K562 (cell line): ENCODE measurements around the gene ATCAY. TPM values are rescaled to one million over a fixed set of nuclear protein-coding genes. Genes with fewer than 3 reads are reported as not detected.
"Not testable (repeated sequence)": the region's sequence is repeated elsewhere in the genome, so short reads cannot be mapped to it uniquely, and the experiment has no call there.

Experiments used
- ATAC-seq: fragments of 200-7000 bp; cut with Tn5 transposase; 3 replicates; pipeline ENCODE4 v1.9.1; 2020; ENCODE audit warnings: moderate library complexity
- BruUV-seq: library from RNA; stranded (reverse); fragments of 400-500 nt; replicated peaks from 2 replicates; lab custom pipeline; 2021; lab: Mats Ljungman, UMichigan
- CTCF ChIA-PET: fragments of 300-600 bp; formaldehyde crosslinking; extraction: SDS; loops from one replicate; lab custom pipeline; 2021; ENCODE audit warnings: low intra/inter-chr PET ratio; lab: Yijun Ruan, JAX
- POLR2A ChIA-PET: fragments of 300-600, 350-650 bp; sonication (Branson Sonifier 250); formaldehyde crosslinking; extraction: SDS; loops from one replicate; lab custom pipeline; 2021; ENCODE audit warnings: antibody characterized with exemption, inconsistent platforms; lab: Yijun Ruan, JAX
- DNase-seq, 4 experiments: peaks; one replicate each; pipeline versions ENCODE4 v3.0.0 to v3.0.0-alpha.2; 2011 to 2018; ENCODE audit warnings: low spot score in 3 of 4, mixed read lengths in 3 of 4; ENCODE audit errors: extremely low read depth in 1 of 4
- FAIRE-seq: peaks from 2 replicates; lab custom pipeline; 2011; peaks lifted over from hg19 to GRCh38; lab: Jason Lieb, UNC
- H2AFZ ChIP-seq: 2 replicates; pipeline ENCODE4 v1.6.0; 2011; ENCODE audit warnings: low read depth, low read length, control low read depth, inconsistent platforms
- H3K27ac ChIP-seq: fragments of 200-600 bp; 3 replicates; pipeline ENCODE4 v1.8.0; 2011; ENCODE audit warnings: low read depth, mild to moderate bottlenecking, control low read depth, inconsistent platforms, low read length, moderate library complexity, mixed read lengths; ENCODE audit errors: extremely low read depth
- H3K27me3 ChIP-seq, 2 experiments: fragments of 300-600 bp in 1 of 2; 2 replicates in 1 of 2; 3 replicates in 1 of 2; pipeline versions ENCODE4 v1.6.0 to v1.8.0; 2011; ENCODE audit warnings: inconsistent platforms in 2 of 2, low read length in 2 of 2, mild to moderate bottlenecking in 1 of 2, mixed read lengths in 1 of 2, moderate library complexity in 1 of 2; ENCODE audit not compliant: control insufficient read depth in 2 of 2, insufficient read depth in 2 of 2
- H3K36me3 ChIP-seq: fragments of 300-600 bp; 3 replicates; pipeline ENCODE4 v1.8.0; 2011; ENCODE audit warnings: mild to moderate bottlenecking, low read length, inconsistent platforms; ENCODE audit not compliant: control insufficient read depth, insufficient read depth
- H3K4me1 ChIP-seq, 2 experiments: fragments of 200-600 bp in 1 of 2; replicated peaks in 1 of 2; 2 replicates in 1 of 2; 3 replicates in 1 of 2; pipeline versions ENCODE4 v1.5.1 to v1.8.0; 2011; ENCODE audit warnings: inconsistent platforms in 2 of 2, low read length in 2 of 2, mild to moderate bottlenecking in 1 of 2, mixed read lengths in 1 of 2, moderate library complexity in 1 of 2; ENCODE audit not compliant: control insufficient read depth in 2 of 2, insufficient read depth in 2 of 2
- H3K4me2 ChIP-seq: 2 replicates; pipeline ENCODE4 v1.6.1; 2011; ENCODE audit warnings: low read length, control low read depth, inconsistent platforms, mixed read lengths; ENCODE audit not compliant: insufficient read depth
- H3K4me3 ChIP-seq: fragments of 200-600 bp; sonication (generic), shearing (Covaris generic); 2 replicates; pipeline ENCODE4 v1.5.1; 2016; ENCODE audit warnings: control low read depth, inconsistent platforms
- H3K79me2 ChIP-seq: fragments of 200-600 bp; 3 replicates; pipeline ENCODE4 v1.8.0; 2011; ENCODE audit warnings: low read length, inconsistent platforms; ENCODE audit not compliant: control insufficient read depth, insufficient read depth
- H3K9ac ChIP-seq, 2 experiments: 2 replicates each; pipeline versions ENCODE4 v1.6.0 to v1.6.1; 2011; ENCODE audit warnings: low read depth in 2 of 2, low read length in 2 of 2, control low read depth in 1 of 2, inconsistent platforms in 1 of 2, mild to moderate bottlenecking in 1 of 2, mixed read lengths in 1 of 2; ENCODE audit not compliant: insufficient read depth in 1 of 2
- H3K9me1 ChIP-seq: one replicate; pipeline ENCODE4 v1.6.0; 2011; ENCODE audit warnings: inconsistent platforms, mild to moderate bottlenecking, low read length, moderate library complexity; ENCODE audit not compliant: control insufficient read depth, insufficient read depth
- H3K9me3 ChIP-seq: replicated peaks from 2 replicates; pipeline ENCODE4 v1.5.1; 2011; ENCODE audit warnings: low read depth, low read length, inconsistent platforms; ENCODE audit not compliant: control insufficient read depth, insufficient read depth
- H4K20me1 ChIP-seq: replicated peaks from 2 replicates; pipeline ENCODE4 v1.6.1; 2011; ENCODE audit warnings: low read length, inconsistent platforms, mixed read lengths; ENCODE audit not compliant: control insufficient read depth, insufficient read depth
- ATF3 ChIP-seq, 2 experiments: fragments of 450-650 bp in 1 of 2; sonication (generic) in 1 of 2; formaldehyde crosslinking in 1 of 2; IDR thresholded peaks in 1 of 2; conservative IDR thresholded peaks in 1 of 2; 2 replicates each; pipeline versions ENCODE4 v1.6.1 to v1.8.1; 2016 to 2023; ENCODE audit warnings: mild to moderate bottlenecking in 2 of 2, moderate library complexity in 2 of 2, inconsistent platforms in 1 of 2, missing genetic modification reagents in 1 of 2
- CAMTA2 ChIP-seq: fragments of 250-450 bp; sonication (Bioruptor Pico); conservative IDR thresholded peaks from 2 replicates; pipeline ENCODE4 v1.5.1; 2022
- CEBPG ChIP-seq, 3 experiments: fragments of 200-800 bp in 1 of 3; sonication (Bioruptor generic) in 1 of 3; sonication (generic) in 1 of 3; formaldehyde crosslinking in 1 of 3; IDR thresholded peaks in 2 of 3; conservative IDR thresholded peaks in 1 of 3; 2 replicates each; pipeline versions ENCODE4 v1.6.1 to v1.8.0; 2016 to 2022; ENCODE audit warnings: missing compliant biosample characterization in 2 of 3, missing genetic modification characterization in 2 of 3, mild to moderate bottlenecking in 1 of 3, missing genetic modification reagents in 1 of 3
- HMG20A ChIP-seq: fragments of 450-650 bp; formaldehyde crosslinking; conservative IDR thresholded peaks from 2 replicates; pipeline ENCODE4 v1.4.0; 2020; ENCODE audit warnings: mild to moderate bottlenecking, mixed read lengths
- MTF1 ChIP-seq: fragments of 250-450 bp; sonication (Bioruptor Pico); IDR thresholded peaks from 2 replicates; pipeline ENCODE4 v1.9.0; 2021; ENCODE audit warnings: moderate library complexity, mild to moderate bottlenecking, inconsistent platforms, borderline replicate concordance
- RFX7 ChIP-seq: fragments of 250-450 bp; sonication (Bioruptor Pico); IDR thresholded peaks from 2 replicates; pipeline ENCODE4 v1.5.1; 2021; ENCODE audit warnings: mild to moderate bottlenecking
- TCF7 ChIP-seq: sonication (generic); IDR thresholded peaks from 2 replicates; pipeline ENCODE4 v1.6.1; 2016; ENCODE audit warnings: antibody characterized with exemption, borderline replicate concordance
- ZBTB17 ChIP-seq: fragments of 450-650 bp; formaldehyde crosslinking; IDR thresholded peaks from 2 replicates; pipeline ENCODE4 v1.4.0; 2020; ENCODE audit warnings: mild to moderate bottlenecking
- WGBS: fragments of 100-300 bp; shearing (Covaris generic); methylation state at CpG from one replicate; pipeline ENCODE4 v1.1.6; 2016; ENCODE audit warnings: low coverage, mixed read lengths; ENCODE audit not compliant: insufficient coverage; ENCODE audit errors: missing lambda C conversion rate; 5-methylcytosine and 5-hydroxymethylcytosine counted together
- in situ Hi-C: fragments of 300-500 bp; cut with MboI; formaldehyde crosslinking; loops from 4 replicates; pipeline ENCODE4 v1.15.0; 2018; ENCODE audit warnings: inconsistent platforms, mixed read lengths
- intact Hi-C: fragments of 100-400 bp; cut with micrococcal nuclease; formaldehyde crosslinking; loops from 2 replicates; pipeline ENCODE4 v1.14.2; 2022
- polyA plus RNA-seq, 8 experiments: library from polyadenylated mRNA; depleted of rRNA in 4 of 8; stranded (reverse) in 5 of 8; unstranded in 3 of 8; fragments of >200 nt; fragmentation: Nextera tagmentation in 2 of 8; fragmentation: Illumina TruSeq in 1 of 8; extraction: Ambion mirVana in 2 of 8; extraction: Trizol in 1 of 8; gene quantifications; 2 replicates each; pipeline versions ENCODE4 v1.2.1 to v1.2.3, GENCODE V29; 2011 to 2014; ENCODE audit warnings: inconsistent platforms in 1 of 8, missing spikeins in 1 of 8
- total RNA-seq, 7 experiments: library from RNA; depleted of rRNA in 6 of 7; stranded (reverse); fragments of >200 nt in 6 of 7; fragmentation: Illumina TruSeq in 2 of 7; extraction: Trizol in 2 of 7; gene quantifications; 2 replicates each; pipeline versions ENCODE4 v1.2.1 to v1.2.3, GENCODE V29; 2011 to 2021; ENCODE audit warnings: low replicate concordance in 1 of 7

The ATCAY gene
- total and polyA plus RNA-seq, 9 of the 15 experiments (the other 6 are each of a cell fraction or from before 2014, with no cell fraction given): not detected

GRCh38 chr19:3873151-3873550 lies 7.3 kb upstream of the ATCAY start:
- no peaks in the 10 kb centered on the region; the same call in 1 of the 2 replicates for H4K20me1 ChIP-seq
- no TSS peak for BruUV-seq
- H3K4me3 ChIP-seq: no peak overlapping the region
- no peak for DNase-seq
- peaks cover 0 to 8% of the 10 kb centered on the region in 2 experiments; a peak in 2 of 5 replicates for H3K4me1 ChIP-seq
- in situ Hi-C loops: no loop called here
- ChIA-PET POLR2A (no interaction called here), CTCF (no interaction called here)
- H3K9me3 ChIP-seq: 0 out of 2 replicates have a peak, but pooled peaks cover 3% of the 10 kb centered on the region
- 1% methylated on average over 4 of the region's 4 CpGs for WGBS
- H2AFZ ChIP-seq: no peak overlapping the region
- H3K27ac ChIP-seq: no peak overlapping the region
- peaks cover 27 to 51% of the 10 kb centered on the region in 2 experiments for H3K27me3 ChIP-seq
- no peak for FAIRE-seq
- intact Hi-C loops: no loop called here
- ATAC-seq: no peak
- TF ChIP-seq RFX7 (no peak), TCF7 (no peak), MTF1 (CRISPR knock-in tag) (no peak), CAMTA2 (CRISPR knock-in tag) (no peak), ZBTB17 (CRISPR knock-in tag) (no peak), HMG20A (CRISPR knock-in tag) (no peak)
- H3K9me1 ChIP-seq: no peaks in the 10 kb centered on the region
- no peak overlapping the region for H3K9ac ChIP-seq
- no peaks in the 10 kb centered on the region for H3K79me2 ChIP-seq
- no peak overlapping the region for H3K4me2 ChIP-seq
- H3K36me3 ChIP-seq: no peaks in the 10 kb centered on the region

- H3K4me1 ChIP-seq; DNase-seq; H3K9ac ChIP-seq; intact Hi-C loops; H2AFZ ChIP-seq; H3K9me3 ChIP-seq; in situ Hi-C loops; H3K9me1 ChIP-seq; H3K79me2 ChIP-seq; H3K36me3 ChIP-seq; H4K20me1 ChIP-seq; H3K27ac ChIP-seq; H3K4me2 ChIP-seq; FAIRE-seq; H3K4me3 ChIP-seq; BruUV-seq; ATAC-seq; TF ChIP-seq ATF3 (CRISPR knock-in tag; conservative IDR thresholded peaks at IDR 0.05); CEBPG (CRISPR knock-in tag; IDR thresholded peaks at IDR 0.05): not testable (repeated sequence)
- ChIA-PET CTCF (interaction anchor here (0.6 kb wide), 1 partner anchor 354 kb away, joined by 3 read pairs; no protein-coding TSS in a partner anchor), POLR2A (interaction anchor here (1.2 kb wide), 1 partner anchor 19 kb away, joined by 4 read pairs; no protein-coding TSS in a partner anchor)
- peaks cover 28 to 55% of the 10 kb centered on the region in 2 experiments for H3K27me3 ChIP-seq
- WGBS: 10% methylated on average over 13 of the region's 13 CpGs
- peak; percentile 24; the same call in 1 of the 2 replicates for TF ChIP-seq ATF3 (IDR thresholded peaks at IDR 0.05)
- peak in 1 of 2 experiments; percentile 50; a peak in 1 of 4 replicates for TF ChIP-seq CEBPG (tag; conservative IDR thresholded peaks at IDR 0.05 in 1 of 2, IDR thresholded peaks at IDR 0.05 in 1 of 2)
Observed at GRCh38 chr19:3874695-3875094, 5.8 kb upstream of the ATCAY start.
